HL-60 (cell line): ENCODE results near the gene ENO3.

Experiments
- SPI1 ChIP-seq: IDR thresholded peaks from 2 replicates; pipeline ENCODE4 v1.6.1; 2012; ENCODE audit warnings: low read depth, mild to moderate bottlenecking, borderline replicate concordance
- TF ChIP-seq, protein P1 (sequence below): IDR thresholded peaks from one replicate; pipeline ENCODE4 v1.5.1; 2011; ENCODE audit warnings: low read length, control low read depth, inconsistent platforms; ENCODE audit not compliant: insufficient read depth

DNA sequence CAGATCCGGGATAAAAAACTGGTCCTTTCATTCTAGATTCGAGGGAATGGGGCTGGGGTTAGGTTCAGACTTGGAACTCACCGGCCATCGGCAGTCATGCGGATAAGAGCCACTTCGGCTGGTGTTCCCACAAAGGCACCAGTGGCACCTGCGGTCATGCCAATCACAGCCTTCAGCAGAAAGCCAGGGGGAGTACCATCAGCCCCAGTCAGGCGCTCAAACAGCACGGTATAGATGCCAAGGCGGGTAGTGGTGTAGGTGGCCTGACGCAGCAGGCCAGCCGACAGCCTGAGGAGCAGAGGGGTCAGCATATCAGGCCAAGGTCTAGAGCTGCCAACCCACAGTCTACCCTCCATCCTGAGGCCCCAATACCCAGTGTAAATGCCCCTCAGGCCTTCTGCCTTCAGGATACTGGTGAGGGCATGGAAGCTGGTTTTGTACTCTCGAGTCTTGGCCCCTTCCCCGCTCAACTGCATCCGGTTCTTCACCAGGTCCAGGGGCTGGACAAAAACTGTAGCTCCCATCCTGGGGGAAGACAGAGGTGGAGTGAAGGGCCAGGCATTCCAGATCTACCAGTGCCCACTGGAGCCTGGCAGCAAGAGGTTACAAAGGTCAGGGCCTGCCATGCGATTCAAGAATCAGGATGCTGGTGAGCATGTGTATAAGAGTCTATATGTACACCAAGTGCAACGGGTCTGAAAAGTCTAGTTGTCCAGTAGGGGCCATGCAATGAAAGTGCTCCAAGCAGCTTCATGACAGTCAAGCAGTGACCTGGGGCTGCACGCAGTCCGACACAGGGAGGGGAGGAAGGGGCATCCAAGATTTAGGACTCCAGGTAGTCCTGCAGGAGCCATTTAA, 12.0 kb upstream of the ENO3 start:
- TF ChIP-seq, protein P1, sequence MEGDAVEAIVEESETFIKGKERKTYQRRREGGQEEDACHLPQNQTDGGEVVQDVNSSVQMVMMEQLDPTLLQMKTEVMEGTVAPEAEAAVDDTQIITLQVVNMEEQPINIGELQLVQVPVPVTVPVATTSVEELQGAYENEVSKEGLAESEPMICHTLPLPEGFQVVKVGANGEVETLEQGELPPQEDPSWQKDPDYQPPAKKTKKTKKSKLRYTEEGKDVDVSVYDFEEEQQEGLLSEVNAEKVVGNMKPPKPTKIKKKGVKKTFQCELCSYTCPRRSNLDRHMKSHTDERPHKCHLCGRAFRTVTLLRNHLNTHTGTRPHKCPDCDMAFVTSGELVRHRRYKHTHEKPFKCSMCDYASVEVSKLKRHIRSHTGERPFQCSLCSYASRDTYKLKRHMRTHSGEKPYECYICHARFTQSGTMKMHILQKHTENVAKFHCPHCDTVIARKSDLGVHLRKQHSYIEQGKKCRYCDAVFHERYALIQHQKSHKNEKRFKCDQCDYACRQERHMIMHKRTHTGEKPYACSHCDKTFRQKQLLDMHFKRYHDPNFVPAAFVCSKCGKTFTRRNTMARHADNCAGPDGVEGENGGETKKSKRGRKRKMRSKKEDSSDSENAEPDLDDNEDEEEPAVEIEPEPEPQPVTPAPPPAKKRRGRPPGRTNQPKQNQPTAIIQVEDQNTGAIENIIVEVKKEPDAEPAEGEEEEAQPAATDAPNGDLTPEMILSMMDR, result no peak
- no peak for TF ChIP-seq SPI1
